ENCODE measurements around the gene RER1. TPM values are rescaled to one million over a fixed set of nuclear protein-coding genes. Genes with fewer than 3 reads are reported as not detected.

The RER1 gene, protein sequence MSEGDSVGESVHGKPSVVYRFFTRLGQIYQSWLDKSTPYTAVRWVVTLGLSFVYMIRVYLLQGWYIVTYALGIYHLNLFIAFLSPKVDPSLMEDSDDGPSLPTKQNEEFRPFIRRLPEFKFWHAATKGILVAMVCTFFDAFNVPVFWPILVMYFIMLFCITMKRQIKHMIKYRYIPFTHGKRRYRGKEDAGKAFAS
- 58.4 and 63.4 TPM in 2 replicates for total RNA-seq

DNA sequence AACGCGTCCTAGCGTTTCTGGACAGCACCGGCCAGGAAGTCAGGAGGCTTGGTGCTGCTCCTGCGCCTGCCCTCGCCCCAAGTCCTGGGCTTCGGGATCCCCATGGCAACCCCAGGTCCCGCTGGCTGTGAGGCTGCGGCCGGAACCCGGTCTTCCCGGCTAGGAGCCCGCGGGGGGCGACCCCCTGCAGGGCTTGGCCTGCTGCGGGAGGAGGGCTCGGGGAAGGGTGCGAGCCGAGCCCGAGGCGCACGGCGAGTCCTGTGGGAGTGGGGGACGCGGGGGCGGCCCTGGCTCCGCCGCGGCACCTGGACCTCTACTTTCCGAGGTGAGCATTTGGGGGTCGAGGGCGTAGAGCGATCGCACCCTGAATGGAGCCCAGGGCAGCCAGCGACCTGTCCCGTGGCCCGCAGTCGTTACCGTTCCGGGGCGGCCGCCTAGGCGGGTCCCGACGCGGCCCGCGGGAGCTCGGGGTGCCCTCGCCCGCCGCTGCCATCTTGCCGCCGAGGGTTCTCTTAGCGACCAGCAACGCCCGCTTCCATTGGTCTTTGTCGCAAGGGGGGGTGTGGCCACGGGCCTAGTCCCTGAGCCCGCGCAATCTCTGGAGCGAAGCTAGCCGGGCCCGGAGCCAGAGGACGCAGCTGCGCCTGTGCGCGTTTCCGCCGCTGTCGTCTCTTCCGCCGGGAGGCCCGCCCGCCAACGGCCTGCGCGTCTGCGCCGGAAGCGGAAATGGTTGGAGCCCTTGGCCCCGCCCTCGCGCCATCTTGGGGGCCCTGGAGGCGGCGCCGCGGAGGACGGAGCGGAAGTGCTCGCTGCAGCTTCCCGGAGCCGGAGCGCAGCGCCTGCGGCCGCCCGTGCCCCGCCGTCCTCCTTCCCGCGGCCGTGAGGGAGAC is at the start of gene RER1, which contains the start of gene MORN1:
Gene RER1, plus strand, starts transcription at position 801 of the 890 bp plus-strand sequence. CDS start 3,950 bp downstream, outside the sequence.
Gene MORN1, minus strand, starts transcription at position 514 of the 890 bp plus-strand sequence. Its CDS starts 21 bp downstream, at position 493.

DNA sequence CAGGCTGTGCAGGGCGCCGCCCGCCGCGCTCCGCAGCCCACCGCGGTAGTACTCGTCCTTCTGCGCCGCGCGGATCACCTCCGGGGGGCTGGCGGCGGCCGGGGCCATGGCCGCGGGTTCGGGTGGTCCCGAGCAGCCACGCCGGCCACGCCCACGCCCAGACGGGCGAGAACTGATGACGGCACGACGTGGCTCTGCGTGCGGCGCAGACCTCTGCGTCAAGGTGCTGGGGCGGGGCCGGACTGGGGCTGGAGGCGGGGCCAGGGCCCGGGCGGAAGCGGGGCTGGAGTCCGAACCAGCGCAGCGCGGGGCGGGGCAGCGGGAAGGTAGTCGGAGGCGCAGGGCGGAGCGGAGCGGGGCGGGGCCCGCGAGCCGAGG is 20.7 kb downstream of the RER1 start, which contains the start of gene PEX10:
Gene PEX10, minus strand, starts transcription at position 170 of the 378 bp plus-strand sequence. Its CDS starts 62 bp downstream, at position 108.

Other genes starting within 250 kb of the RER1 start
- 24.4 and 24.7 TPM in 2 replicates for gene FAAP20, start 197.1 kb upstream of the RER1 start, total RNA-seq
- 34.9 and 41.7 TPM in 2 replicates for gene SKI, start 163.5 kb upstream of the RER1 start, total RNA-seq
- gene MORN1, start 287 bp upstream of the RER1 start, total RNA-seq, result 11.2 and 11.4 TPM in 2 replicates
- 40.2 and 43.4 TPM in 2 replicates for gene PEX10, start 20.7 kb downstream of the RER1 start, total RNA-seq
- gene PLCH2, start 84.4 kb downstream of the RER1 start, total RNA-seq, result 0.12 and 0.65 TPM in 2 replicates
- gene PANK4, start 134.8 kb downstream of the RER1 start, total RNA-seq, result 23.9 and 33.3 TPM in 2 replicates
- 0.36 TPM in 1 of 2 replicates, not detected in the other for gene HES5, start 138.4 kb downstream of the RER1 start, total RNA-seq
- 30.6 and 38.6 TPM in 2 replicates for gene TNFRSF14, start 164.5 kb downstream of the RER1 start, total RNA-seq
- gene PRXL2B, start 194.9 kb downstream of the RER1 start, total RNA-seq, result 19.8 and 23.8 TPM in 2 replicates
- 1.2 TPM in 1 of 2 replicates, not detected in the other for gene MMEL1, start 241.2 kb downstream of the RER1 start, total RNA-seq

Data from hair follicle dermal papilla cell (primary cell).